OCI-LY1 (cell line): Measurements from ENCODE around the gene LHX2.

Experiments
- CTCF ChIP-seq: fragments of 200-600 bp; sonication (generic), shearing (Covaris generic); IDR thresholded peaks from 2 replicates; pipeline ENCODE4 v1.5.1; 2017; ENCODE audit warnings: mild to moderate bottlenecking, antibody characterized with exemption, low read length, moderate library complexity, mixed read lengths
- EZH2 ChIP-seq: fragments of 200-600 bp; sonication (generic), shearing (Covaris generic); IDR thresholded peaks from 2 replicates; pipeline ENCODE4 v1.8.0; 2017; ENCODE audit warnings: borderline replicate concordance, mixed run types, mild to moderate bottlenecking, antibody characterized with exemption, low read length, moderate library complexity, mixed read lengths

GRCh38 chr9:123973590-123974223 is 37.9 kb upstream of the LHX2 start:
- TF ChIP-seq CTCF, result no peak
- no peak for TF ChIP-seq EZH2
